BJ (cell line): ENCODE data around the gene NCOR2. TPM values are rescaled to one million over a fixed set of nuclear protein-coding genes. Genes with fewer than 3 reads are reported as not detected.

Source experiments
- CTCF ChIA-PET: fragments of 350-600 bp; formaldehyde crosslinking; extraction: SDS; loops from one replicate; lab custom pipeline; 2021; ENCODE audit warnings: antibody characterized with exemption, inconsistent platforms; lab: Yijun Ruan, JAX
- POLR2A ChIA-PET: fragments of 300-600 bp; sonication (Branson Sonifier 250); formaldehyde crosslinking; extraction: SDS; loops from one replicate; lab custom pipeline; 2021; ENCODE audit warnings: antibody characterized with exemption; lab: Charles Lee
- DNase-seq: peaks from one replicate; pipeline ENCODE4 v3.0.0-alpha.2; 2011; ENCODE audit warnings: low read depth
- H3K27me3 ChIP-seq: 2 replicates; pipeline ENCODE4 v1.6.0; 2011; ENCODE audit warnings: low read length; ENCODE audit not compliant: control insufficient read depth, insufficient read depth
- H3K36me3 ChIP-seq: 2 replicates; pipeline ENCODE4 v1.5.1; 2011; ENCODE audit warnings: low read length; ENCODE audit not compliant: control insufficient read depth, insufficient read depth
- H3K4me3 ChIP-seq: 2 replicates; pipeline ENCODE4 v1.5.1; 2011; ENCODE audit warnings: low read depth, mild to moderate bottlenecking, control low read depth, low read length
- CTCF ChIP-seq: IDR thresholded peaks from 2 replicates; pipeline ENCODE4 v1.5.1; 2011; ENCODE audit warnings: low read depth, mild to moderate bottlenecking, control low read depth, inconsistent platforms, low read length, moderate library complexity; ENCODE audit not compliant: insufficient read depth
- polyA plus RNA-seq: library from polyadenylated mRNA; depleted of rRNA; stranded (reverse); fragments of >200 nt; gene quantifications from 2 replicates; pipeline ENCODE4 v1.2.3, GENCODE V29; 2011

The NCOR2 gene
- polyA plus RNA-seq, 1 experiment = 8.3 TPM

- no peak overlapping the region for H3K4me3 ChIP-seq
- POLR2A ChIA-PET = interaction anchor here (0.6 kb wide), 1 partner anchor 423 kb away, joined by 5 read pairs; no protein-coding TSS in a partner anchor
- DNase-seq = no peak
- no peaks in the 10 kb centered on the region for H3K36me3 ChIP-seq
- H3K27me3 ChIP-seq = peaks cover 3% of the 10 kb centered on the region; the same call in 1 of the 2 replicates
- CTCF ChIA-PET = interaction anchor here (1.1 kb wide), 1 partner anchor 9 kb away, joined by 4 read pairs; no protein-coding TSS in a partner anchor
- TF ChIP-seq CTCF = no peak
These were observed 27.4 kb upstream of the NCOR2 start for GRCh38 chr12:124594851-124595250.

DNA sequence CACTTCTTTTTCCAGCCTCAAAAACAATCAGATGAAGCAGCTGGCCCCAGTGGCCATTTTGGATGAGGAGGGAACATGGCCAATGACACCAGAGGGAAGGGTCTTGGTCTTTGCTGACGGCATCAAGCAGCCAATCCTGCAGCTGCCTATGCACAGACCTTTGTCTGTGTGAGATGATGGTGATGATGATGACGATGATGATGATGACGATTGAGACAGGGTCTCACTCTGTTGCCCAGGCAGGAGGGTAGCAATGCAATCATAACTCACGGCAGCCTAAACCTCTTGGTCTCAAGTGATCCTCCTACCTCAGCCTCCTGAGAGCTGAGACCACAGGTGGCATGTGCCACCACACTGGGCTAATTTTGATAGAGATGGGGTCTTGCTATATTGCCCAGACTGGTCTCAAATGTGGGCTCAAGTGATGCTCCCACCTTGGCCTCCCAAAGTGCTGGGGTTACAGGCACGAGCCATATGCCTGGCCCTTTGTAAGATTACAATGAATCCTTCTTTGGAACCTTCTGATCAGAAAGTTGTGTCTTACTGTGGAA lies 26.5 kb upstream of the NCOR2 start:
- no peak for TF ChIP-seq CTCF
- Histone ChIP-seq H3K27me3 (peaks cover 3% of the 10 kb centered on the region; the same call in 1 of the 2 replicates), H3K4me3 (no peak overlapping the region), H3K36me3 (no peaks in the 10 kb centered on the region)
- ChIA-PET POLR2A (no interaction called here), CTCF (no interaction called here)
- DNase-seq = no peak

DNA sequence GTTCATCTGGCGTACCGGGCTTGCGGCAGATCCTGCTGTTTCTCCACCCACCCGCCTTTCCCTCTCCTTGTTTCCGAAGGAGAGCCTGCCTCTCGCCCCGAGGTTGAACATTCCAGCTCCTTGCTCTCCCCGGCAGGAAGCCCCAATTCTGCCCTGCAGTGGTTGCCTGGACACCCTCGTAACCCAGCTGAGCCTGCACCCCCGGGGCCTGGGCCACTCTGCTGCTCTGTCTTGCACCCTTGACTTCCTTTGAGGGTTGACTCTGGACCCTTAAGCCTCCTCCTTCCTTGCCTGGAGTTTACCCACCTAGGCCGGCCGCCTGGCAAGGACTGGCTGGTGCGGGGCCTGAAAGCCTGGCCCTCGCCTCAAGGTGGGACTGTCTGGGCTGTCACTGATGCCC lies 25.8 kb upstream of the NCOR2 start:
- no peak for TF ChIP-seq CTCF
- CTCF ChIA-PET = no interaction called here
- Histone ChIP-seq H3K27me3 (peaks cover 3% of the 10 kb centered on the region; the same call in 1 of the 2 replicates), H3K36me3 (no peaks in the 10 kb centered on the region), H3K4me3 (no peak overlapping the region)
- POLR2A ChIA-PET = no interaction called here
- no peak for DNase-seq

DNA sequence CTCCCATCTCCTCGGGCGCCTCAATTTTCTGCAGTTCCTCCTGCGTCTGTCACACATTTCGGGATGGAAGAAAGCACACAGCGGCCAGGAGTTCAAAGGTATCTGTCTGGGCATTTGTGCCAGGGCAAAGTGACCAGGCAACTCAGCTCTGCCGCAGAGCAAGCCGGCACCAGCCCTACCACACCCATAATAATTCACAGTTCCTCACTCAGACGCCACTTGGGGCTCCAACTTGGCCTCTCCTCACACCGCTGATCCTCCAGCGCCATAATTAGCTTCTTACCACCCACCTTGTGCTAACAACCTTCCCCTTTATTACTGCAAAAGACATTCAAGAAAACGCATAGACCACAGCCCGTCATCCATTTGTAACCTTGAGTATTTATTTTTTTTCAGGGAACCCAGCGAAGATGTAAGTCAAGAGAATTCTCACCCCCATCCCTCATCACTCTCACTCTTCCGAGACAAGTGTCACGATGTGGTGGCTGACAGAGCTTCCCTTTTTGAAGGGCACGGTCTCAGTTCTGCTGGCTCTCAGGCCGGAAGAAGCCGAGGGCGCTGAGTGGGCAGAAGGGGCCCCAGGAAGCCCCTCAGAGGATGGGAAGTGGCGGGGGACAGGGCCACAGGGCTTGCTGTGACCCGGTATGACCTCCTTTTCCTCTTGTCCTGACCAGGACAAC lies 25.2 kb upstream of the NCOR2 start:
- CTCF ChIA-PET = no interaction called here
- TF ChIP-seq CTCF = no peak
- no peak for DNase-seq
- H3K4me3 ChIP-seq = no peak overlapping the region
- POLR2A ChIA-PET = no interaction called here
- peaks cover 3% of the 10 kb centered on the region; the same call in 1 of the 2 replicates for H3K27me3 ChIP-seq
- H3K36me3 ChIP-seq = no peaks in the 10 kb centered on the region

DNA sequence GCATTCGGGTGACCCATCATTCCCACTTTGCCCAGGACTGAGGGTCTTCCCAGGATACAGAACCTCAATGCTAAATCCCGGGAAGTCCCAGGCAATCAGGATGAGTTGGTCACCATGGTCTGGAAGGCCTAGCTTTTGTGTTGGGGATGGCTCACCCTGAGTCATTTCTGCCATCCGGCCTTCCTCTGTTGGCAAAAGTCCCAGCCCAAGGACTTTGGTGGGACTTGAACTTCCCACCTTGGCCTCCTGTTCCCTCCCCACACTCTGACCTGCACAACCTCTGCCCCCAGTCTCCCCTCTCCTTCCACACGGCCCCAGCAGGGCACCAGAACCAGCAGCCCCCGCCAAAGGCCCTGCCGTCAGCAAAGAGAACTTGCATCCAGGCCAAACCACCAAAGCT lies 24.6 kb upstream of the NCOR2 start:
- H3K4me3 ChIP-seq = no peak overlapping the region
- POLR2A ChIA-PET = no interaction called here
- no peak for DNase-seq
- no peaks in the 10 kb centered on the region for H3K36me3 ChIP-seq
- TF ChIP-seq CTCF = no peak
- H3K27me3 ChIP-seq = peaks cover under 1% of the 10 kb centered on the region
- CTCF ChIA-PET = no interaction called here
